K562 (cell line): ENCODE measurements around the gene FOXJ3. TPM values are rescaled to one million over a fixed set of nuclear protein-coding genes. Genes with fewer than 3 reads are reported as not detected.

ENCODE experiments used
- CBX8 ChIP-seq: fragments of 200-600 bp; sonication (generic); IDR thresholded peaks from 2 replicates; pipeline ENCODE4 v1.6.1; 2012; ENCODE audit warnings: borderline replicate concordance, mixed run types, low read depth, mild to moderate bottlenecking, moderate library complexity, mixed read lengths, low read length, control low read depth, inconsistent platforms; ENCODE audit not compliant: poor library complexity, severe bottlenecking; ENCODE audit errors: extremely low read depth
- GTF2E2 ChIP-seq: fragments of 200-800 bp; sonication (Bioruptor generic); IDR thresholded peaks from 2 replicates; pipeline ENCODE4 v1.6.1; 2016; ENCODE audit warnings: missing genetic modification characterization, missing compliant biosample characterization
- GTF2F1 ChIP-seq: IDR thresholded peaks from 2 replicates; pipeline ENCODE4 v1.6.1; 2011; ENCODE audit warnings: low read depth, low read length, improper control_type of control experiment
- HMGN3 ChIP-seq: IDR thresholded peaks from 2 replicates; pipeline ENCODE4 v1.6.1; 2011; ENCODE audit warnings: borderline replicate concordance, low read depth, mild to moderate bottlenecking, mixed read lengths, low read length; ENCODE audit not compliant: insufficient read length; ENCODE audit errors: extremely low read depth
- JUND ChIP-seq, 2 experiments: IDR thresholded peaks; 2 replicates in 1 of 2; 3 replicates in 1 of 2; pipeline ENCODE4 v1.6.1; 2011; ENCODE audit warnings: borderline replicate concordance in 2 of 2, low read depth in 2 of 2, low read length in 2 of 2, improper control_type of control experiment in 1 of 2, missing biosample characterization in 1 of 2, missing genetic modification characterization in 1 of 2, missing genetic modification reagents in 1 of 2
- MBD2 ChIP-seq: sonication (generic); IDR thresholded peaks from 2 replicates; pipeline ENCODE4 v1.6.1; 2016; ENCODE audit warnings: low read depth, borderline replicate concordance
- NR1H2 ChIP-seq: sonication (generic); formaldehyde crosslinking; IDR thresholded peaks from 2 replicates; pipeline ENCODE4 v1.4.0; 2020; ENCODE audit warnings: mild to moderate bottlenecking, missing genetic modification reagents
- RB1 ChIP-seq: fragments of 450-650 bp; IDR thresholded peaks from 2 replicates; pipeline ENCODE4 v1.6.1; 2017; ENCODE audit warnings: low read depth, mild to moderate bottlenecking
- RFX5 ChIP-seq: IDR thresholded peaks from 2 replicates; pipeline ENCODE4 v1.6.1; 2011; ENCODE audit warnings: low read depth, mild to moderate bottlenecking, improper control_type of control experiment, low read length
- TCF7L2 ChIP-seq: fragments of 150-350 bp; IDR thresholded peaks from 2 replicates; pipeline ENCODE4 v1.6.1; 2016; ENCODE audit warnings: low read depth, mild to moderate bottlenecking, low read length, moderate library complexity
- TGIF2 ChIP-seq: sonication (generic); formaldehyde crosslinking; IDR thresholded peaks from 2 replicates; pipeline ENCODE4 v1.8.1; 2022; ENCODE audit warnings: mild to moderate bottlenecking, missing genetic modification reagents, moderate library complexity
- ZBED1 ChIP-seq: IDR thresholded peaks from 2 replicates; pipeline ENCODE4 v1.6.1; 2014
- ZFP30 ChIP-seq: fragments of 250-450 bp; sonication (Bioruptor Pico); IDR thresholded peaks from 2 replicates; pipeline ENCODE4 v1.8.0; 2022; ENCODE audit warnings: moderate library complexity, mild to moderate bottlenecking, inconsistent platforms, borderline replicate concordance
- ZNF764 ChIP-seq: fragments of 250-450 bp; sonication (Bioruptor Pico); IDR thresholded peaks from 2 replicates; pipeline ENCODE4 v1.4.0; 2020; ENCODE audit warnings: low read depth, mild to moderate bottlenecking, moderate library complexity
- polyA plus RNA-seq, 8 experiments: library from polyadenylated mRNA; depleted of rRNA in 4 of 8; stranded (reverse) in 5 of 8; unstranded in 3 of 8; fragments of >200 nt; fragmentation: Nextera tagmentation in 2 of 8; fragmentation: Illumina TruSeq in 1 of 8; extraction: Ambion mirVana in 2 of 8; extraction: Trizol in 1 of 8; gene quantifications; 2 replicates each; pipeline versions ENCODE4 v1.2.1 to v1.2.3, GENCODE V29; 2011 to 2014; ENCODE audit warnings: inconsistent platforms in 1 of 8, missing spikeins in 1 of 8
- total RNA-seq, 7 experiments: library from RNA; depleted of rRNA in 6 of 7; stranded (reverse); fragments of >200 nt in 6 of 7; fragmentation: Illumina TruSeq in 2 of 7; extraction: Trizol in 2 of 7; gene quantifications; 2 replicates each; pipeline versions ENCODE4 v1.2.1 to v1.2.3, GENCODE V29; 2011 to 2021; ENCODE audit warnings: low replicate concordance in 1 of 7
- TF ChIP-seq, protein P1 (sequence below): fragments of 250-450 bp; sonication (Bioruptor Pico); IDR thresholded peaks from 2 replicates; pipeline ENCODE4 v1.5.0; 2020; ENCODE audit warnings: mild to moderate bottlenecking
- TF ChIP-seq, protein P2 (sequence below): fragments of 250-450 bp; sonication (Bioruptor Pico); IDR thresholded peaks from 2 replicates; pipeline ENCODE4 v1.4.0; 2020
- TF ChIP-seq, protein P3 (sequence below): fragments of 250-450 bp; sonication (Bioruptor Pico); IDR thresholded peaks from 2 replicates; pipeline ENCODE4 v1.9.0; 2021; ENCODE audit warnings: mild to moderate bottlenecking
- TF ChIP-seq, protein P4 (sequence below), 3 experiments: IDR thresholded peaks in 2 of 3; conservative IDR thresholded peaks in 1 of 3; 2 replicates each; pipeline ENCODE4 v1.5.1; 2011 to 2012; ENCODE audit warnings: low read length in 3 of 3, mild to moderate bottlenecking in 3 of 3, control low read depth in 2 of 3, improper control_type of control experiment in 1 of 3, inconsistent platforms in 1 of 3, low read depth in 1 of 3, mixed read lengths in 1 of 3, moderate library complexity in 1 of 3; ENCODE audit not compliant: insufficient read depth in 2 of 3
- TF ChIP-seq, protein P5 (sequence below): IDR thresholded peaks from 2 replicates; pipeline ENCODE4 v1.6.1; 2012; ENCODE audit warnings: low read depth, low read length, improper control_type of control experiment, borderline replicate concordance

Gene FOXJ3
- total and polyA plus RNA-seq, 9 of the 15 experiments (the other 6 are each of a cell fraction or from before 2014, with no cell fraction given) = 8.7 to 35.3 (median 23.4) TPM

DNA sequence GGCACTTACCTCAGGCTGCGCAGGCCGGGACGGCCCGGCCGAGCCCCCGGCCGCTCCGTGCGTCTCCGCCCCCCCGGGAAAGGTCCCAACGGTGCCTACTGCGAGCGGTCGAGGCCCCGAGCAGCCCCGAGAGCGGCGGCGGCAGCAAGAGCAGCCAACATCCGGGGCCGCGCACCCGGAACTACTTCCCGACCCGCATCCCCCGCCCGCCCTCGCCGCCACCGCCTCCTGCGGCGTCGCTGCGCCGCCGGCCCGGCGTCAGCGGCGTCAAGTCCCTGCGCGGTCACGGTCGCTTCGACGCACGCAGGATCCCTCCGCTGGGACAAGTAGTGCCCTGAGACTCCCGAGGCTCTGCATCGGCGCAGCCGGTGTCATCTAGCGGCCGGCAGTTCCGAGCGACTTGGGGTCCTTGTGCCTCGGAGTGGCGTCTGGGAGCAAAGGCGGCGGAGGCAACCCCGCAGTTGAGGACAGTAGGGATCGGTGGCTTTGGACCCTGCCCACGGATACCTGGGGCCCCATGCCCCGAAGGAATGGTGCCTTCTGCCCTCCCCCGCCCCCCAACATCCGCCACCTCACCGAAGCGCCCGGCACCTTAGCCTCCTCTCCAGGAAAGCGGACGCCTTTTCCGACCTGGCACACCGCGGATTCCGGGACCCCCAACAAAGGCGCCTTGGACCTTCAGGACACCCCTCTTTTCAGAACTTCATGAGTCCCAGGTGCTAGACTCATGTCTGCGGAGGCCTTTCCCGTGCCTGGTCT lies at the start of gene FOXJ3 (continued):
- TF ChIP-seq HMGN3 (peak; percentile 48), GTF2E2 (tag) (peak; percentile 45; the same call in 1 of the 2 replicates), TCF7L2 (no peak), RB1 (peak; percentile 92), ZBED1 (peak; percentile 79; the same call in 1 of the 2 replicates), MBD2 (peak; percentile 87; the same call in 1 of the 2 replicates), ZFP30 (CRISPR knock-in tag) (no peak), TGIF2 (CRISPR knock-in tag) (peak; percentile 30; the same call in 1 of the 2 replicates), JUND (IDR thresholded peaks at IDR 0.05; ENCODE audit: borderline replicate concordance, low read depth, low read length) (peak; percentile 81), JUND (tag; IDR thresholded peaks at IDR 0.05; ENCODE audit: borderline replicate concordance, low read depth, low read length) (peak; percentile 77; the same call in 1 of the 3 replicates), ZNF764 (no peak), CBX8 (no peak), RFX5 (no peak), NR1H2 (CRISPR knock-in tag) (no peak), GTF2F1 (peak; percentile 72)
- TF ChIP-seq, protein P1, sequence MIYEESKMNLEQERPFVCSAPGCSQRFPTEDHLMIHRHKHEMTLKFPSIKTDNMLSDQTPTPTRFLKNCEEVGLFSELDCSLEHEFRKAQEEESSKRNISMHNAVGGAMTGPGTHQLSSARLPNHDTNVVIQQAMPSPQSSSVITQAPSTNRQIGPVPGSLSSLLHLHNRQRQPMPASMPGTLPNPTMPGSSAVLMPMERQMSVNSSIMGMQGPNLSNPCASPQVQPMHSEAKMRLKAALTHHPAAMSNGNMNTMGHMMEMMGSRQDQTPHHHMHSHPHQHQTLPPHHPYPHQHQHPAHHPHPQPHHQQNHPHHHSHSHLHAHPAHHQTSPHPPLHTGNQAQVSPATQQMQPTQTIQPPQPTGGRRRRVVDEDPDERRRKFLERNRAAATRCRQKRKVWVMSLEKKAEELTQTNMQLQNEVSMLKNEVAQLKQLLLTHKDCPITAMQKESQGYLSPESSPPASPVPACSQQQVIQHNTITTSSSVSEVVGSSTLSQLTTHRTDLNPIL = no peak
- TF ChIP-seq, protein P2, sequence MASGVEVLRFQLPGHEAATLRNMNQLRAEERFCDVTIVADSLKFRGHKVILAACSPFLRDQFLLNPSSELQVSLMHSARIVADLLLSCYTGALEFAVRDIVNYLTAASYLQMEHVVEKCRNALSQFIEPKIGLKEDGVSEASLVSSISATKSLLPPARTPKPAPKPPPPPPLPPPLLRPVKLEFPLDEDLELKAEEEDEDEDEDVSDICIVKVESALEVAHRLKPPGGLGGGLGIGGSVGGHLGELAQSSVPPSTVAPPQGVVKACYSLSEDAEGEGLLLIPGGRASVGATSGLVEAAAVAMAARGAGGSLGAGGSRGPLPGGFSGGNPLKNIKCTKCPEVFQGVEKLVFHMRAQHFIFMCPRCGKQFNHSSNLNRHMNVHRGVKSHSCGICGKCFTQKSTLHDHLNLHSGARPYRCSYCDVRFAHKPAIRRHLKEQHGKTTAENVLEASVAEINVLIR (CRISPR knock-in tag) = peak; percentile 89
- TF ChIP-seq, protein P3, sequence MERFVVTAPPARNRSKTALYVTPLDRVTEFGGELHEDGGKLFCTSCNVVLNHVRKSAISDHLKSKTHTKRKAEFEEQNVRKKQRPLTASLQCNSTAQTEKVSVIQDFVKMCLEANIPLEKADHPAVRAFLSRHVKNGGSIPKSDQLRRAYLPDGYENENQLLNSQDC (CRISPR knock-in tag) = peak; percentile 86
- TF ChIP-seq, protein P4, sequence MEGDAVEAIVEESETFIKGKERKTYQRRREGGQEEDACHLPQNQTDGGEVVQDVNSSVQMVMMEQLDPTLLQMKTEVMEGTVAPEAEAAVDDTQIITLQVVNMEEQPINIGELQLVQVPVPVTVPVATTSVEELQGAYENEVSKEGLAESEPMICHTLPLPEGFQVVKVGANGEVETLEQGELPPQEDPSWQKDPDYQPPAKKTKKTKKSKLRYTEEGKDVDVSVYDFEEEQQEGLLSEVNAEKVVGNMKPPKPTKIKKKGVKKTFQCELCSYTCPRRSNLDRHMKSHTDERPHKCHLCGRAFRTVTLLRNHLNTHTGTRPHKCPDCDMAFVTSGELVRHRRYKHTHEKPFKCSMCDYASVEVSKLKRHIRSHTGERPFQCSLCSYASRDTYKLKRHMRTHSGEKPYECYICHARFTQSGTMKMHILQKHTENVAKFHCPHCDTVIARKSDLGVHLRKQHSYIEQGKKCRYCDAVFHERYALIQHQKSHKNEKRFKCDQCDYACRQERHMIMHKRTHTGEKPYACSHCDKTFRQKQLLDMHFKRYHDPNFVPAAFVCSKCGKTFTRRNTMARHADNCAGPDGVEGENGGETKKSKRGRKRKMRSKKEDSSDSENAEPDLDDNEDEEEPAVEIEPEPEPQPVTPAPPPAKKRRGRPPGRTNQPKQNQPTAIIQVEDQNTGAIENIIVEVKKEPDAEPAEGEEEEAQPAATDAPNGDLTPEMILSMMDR (IDR thresholded peaks at IDR 0.05 in 2 of 3, conservative IDR thresholded peaks at IDR 0.05 in 1 of 3; ENCODE audit: insufficient read depth in 2 of 3, low read depth in 1 of 3, low read length in 3 of 3) = no peak
- TF ChIP-seq, protein P5, sequence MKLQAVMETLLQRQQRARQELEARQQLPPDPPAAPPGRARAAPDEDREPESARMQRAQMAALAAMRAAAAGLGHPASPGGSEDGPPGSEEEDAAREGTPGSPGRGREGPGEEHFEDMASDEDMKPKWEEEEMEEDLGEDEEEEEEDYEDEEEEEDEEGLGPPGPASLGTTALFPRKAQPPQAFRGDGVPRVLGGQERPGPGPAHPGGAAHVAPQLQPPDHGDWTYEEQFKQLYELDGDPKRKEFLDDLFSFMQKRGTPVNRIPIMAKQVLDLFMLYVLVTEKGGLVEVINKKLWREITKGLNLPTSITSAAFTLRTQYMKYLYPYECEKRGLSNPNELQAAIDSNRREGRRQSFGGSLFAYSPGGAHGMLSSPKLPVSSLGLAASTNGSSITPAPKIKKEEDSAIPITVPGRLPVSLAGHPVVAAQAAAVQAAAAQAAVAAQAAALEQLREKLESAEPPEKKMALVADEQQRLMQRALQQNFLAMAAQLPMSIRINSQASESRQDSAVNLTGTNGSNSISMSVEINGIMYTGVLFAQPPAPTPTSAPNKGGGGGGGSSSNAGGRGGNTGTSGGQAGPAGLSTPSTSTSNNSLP = no peak
